Prostate gland (tissue), 2 donors: ENCODE results near the gene SGK1.

Experiments
- POLR2A ChIP-seq: fragments of 450-650 bp; IDR thresholded peaks from one replicate; pipeline ENCODE4 v1.6.1; 2016; ENCODE audit warnings: antibody characterized with exemption, mild to moderate bottlenecking
- POLR2AphosphoS5 ChIP-seq: sonication (generic); formaldehyde crosslinking; IDR thresholded peaks from one replicate; pipeline ENCODE4 v1.6.1; 2017; ENCODE audit warnings: antibody characterized with exemption
- TF ChIP-seq, protein P1 (sequence below), 4 experiments: fragments of 200-600 bp in 2 of 4; fragments of 450-650 bp in 2 of 4; sonication (generic) in 2 of 4; IDR thresholded peaks; 1 replicate in 3 of 4; 2 replicates in 1 of 4; pipeline ENCODE4 v1.5.1; 2016 to 2019; ENCODE audit warnings: antibody characterized with exemption in 4 of 4, mild to moderate bottlenecking in 2 of 4, moderate library complexity in 2 of 4

DNA sequence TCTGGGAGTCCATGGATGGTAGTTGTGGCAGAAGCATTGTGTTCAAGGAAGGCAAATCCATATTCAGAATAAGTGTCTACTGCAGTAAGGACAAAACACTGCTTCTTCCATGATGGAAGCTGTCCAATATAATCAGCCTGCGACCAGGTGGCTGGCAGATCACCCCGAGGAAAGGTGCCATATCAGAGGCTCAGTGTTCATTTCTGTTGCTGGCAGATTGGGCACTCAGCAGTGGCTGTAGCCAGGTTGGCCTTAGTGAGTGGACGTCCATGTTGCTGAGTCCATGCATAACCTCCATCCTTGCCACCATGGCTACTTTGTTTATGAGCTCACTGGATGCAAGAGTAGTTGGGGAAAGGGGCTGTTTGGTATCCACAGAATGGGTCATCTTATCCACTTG, 130.2 kb downstream of the SGK1 start:
- TF ChIP-seq, protein P1, sequence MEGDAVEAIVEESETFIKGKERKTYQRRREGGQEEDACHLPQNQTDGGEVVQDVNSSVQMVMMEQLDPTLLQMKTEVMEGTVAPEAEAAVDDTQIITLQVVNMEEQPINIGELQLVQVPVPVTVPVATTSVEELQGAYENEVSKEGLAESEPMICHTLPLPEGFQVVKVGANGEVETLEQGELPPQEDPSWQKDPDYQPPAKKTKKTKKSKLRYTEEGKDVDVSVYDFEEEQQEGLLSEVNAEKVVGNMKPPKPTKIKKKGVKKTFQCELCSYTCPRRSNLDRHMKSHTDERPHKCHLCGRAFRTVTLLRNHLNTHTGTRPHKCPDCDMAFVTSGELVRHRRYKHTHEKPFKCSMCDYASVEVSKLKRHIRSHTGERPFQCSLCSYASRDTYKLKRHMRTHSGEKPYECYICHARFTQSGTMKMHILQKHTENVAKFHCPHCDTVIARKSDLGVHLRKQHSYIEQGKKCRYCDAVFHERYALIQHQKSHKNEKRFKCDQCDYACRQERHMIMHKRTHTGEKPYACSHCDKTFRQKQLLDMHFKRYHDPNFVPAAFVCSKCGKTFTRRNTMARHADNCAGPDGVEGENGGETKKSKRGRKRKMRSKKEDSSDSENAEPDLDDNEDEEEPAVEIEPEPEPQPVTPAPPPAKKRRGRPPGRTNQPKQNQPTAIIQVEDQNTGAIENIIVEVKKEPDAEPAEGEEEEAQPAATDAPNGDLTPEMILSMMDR (IDR thresholded peaks at IDR 0.05): no peak
- TF ChIP-seq POLR2A (no peak), POLR2AphosphoS5 (no peak)
